Activated CD8-positive, alpha-beta memory T cell treated with anti-CD3 and anti-CD28 coated beads for 1 hour (primary cell): Measurements from ENCODE around the gene RUNX2.

Experiments
- DNase-seq, 2 donors: peaks; one replicate each; pipeline ENCODE4 v3.0.0-alpha.2; 2020; ENCODE audit warnings: low read depth in 1 of 2; ENCODE audit errors: extremely low read depth in 1 of 2

Gene RUNX2

DNA sequence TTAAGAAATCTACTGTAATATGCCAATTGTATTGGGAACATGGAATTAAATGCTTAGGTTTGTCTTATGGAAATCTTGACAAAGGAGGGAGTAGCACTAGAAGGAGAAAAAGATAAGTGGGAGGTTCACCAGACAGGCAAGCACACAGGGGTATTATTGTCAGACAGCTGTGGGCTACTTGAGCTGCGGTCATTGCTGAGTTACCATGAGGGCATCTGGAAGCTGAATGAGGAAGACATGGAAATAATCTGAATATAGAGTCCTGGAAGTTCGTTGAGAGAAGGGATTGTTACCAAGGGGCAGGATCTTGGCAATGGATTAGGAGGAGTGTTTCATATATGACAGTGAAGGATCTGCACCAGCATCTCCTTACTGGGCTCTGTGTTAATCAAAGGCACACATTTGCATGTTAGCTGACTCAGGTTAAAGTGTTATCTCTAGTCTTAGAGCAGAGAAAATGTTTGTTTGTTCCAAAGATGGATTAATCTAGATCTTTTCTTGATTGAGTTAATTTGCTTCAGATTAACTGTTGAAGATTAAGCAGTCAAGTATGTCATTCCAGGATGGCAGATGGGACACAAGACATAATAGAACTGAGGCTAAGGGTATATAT lies 102.6 kb downstream of the RUNX2 start:
- no peak for DNase-seq

DNA sequence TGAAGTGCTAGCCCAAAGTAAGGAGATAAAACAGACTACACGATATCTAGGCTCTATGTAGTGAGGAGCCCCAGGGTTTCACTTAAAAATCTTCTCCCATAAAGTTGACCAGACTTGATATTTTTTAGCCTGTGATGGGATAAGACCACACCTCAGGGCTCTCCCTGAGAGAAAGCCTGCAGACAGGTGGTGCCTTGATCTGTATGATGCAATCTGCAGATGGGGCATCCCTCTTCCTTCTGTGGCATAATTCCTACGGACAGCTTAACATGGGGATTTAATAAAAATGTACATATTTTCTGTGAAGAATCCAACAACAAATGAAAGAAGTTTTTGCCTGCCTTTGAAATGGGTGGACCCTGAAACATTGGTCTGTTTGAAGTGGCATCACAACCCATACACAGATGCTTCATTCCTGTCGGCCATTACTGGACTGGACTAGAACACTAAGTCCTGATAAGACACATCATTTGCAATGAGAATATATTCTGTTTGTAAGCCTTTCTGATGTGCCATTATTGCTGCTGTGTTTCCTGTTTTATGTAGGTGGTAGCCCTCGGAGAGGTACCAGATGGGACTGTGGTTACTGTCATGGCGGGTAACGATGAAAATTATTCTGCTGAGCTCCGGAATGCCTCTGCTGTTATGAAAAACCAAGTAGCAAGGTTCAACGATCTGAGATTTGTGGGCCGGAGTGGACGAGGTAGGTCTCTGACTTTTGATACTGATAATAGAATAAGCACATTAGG lies 103.4 kb downstream of the RUNX2 start:
- no peak for DNase-seq

DNA sequence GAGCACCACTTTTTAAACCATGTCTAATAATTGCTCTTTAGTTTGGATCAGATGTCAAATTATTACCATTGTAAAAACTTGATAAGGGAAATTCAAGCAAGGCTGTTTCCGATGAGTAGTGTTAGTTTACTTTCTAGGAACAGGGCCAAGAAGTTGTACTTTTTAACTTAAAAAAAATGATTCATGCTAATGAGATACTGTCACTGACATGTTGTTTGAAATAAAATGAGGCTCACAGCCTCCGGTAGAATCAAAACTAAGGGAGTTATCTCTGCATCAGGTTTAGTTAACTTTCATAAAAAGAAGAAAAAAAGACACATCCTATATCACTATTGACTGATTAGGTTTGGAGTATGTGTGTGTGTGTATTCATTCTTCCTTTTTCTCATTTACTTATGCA lies 104.8 kb downstream of the RUNX2 start:
- DNase-seq, result no peak

DNA sequence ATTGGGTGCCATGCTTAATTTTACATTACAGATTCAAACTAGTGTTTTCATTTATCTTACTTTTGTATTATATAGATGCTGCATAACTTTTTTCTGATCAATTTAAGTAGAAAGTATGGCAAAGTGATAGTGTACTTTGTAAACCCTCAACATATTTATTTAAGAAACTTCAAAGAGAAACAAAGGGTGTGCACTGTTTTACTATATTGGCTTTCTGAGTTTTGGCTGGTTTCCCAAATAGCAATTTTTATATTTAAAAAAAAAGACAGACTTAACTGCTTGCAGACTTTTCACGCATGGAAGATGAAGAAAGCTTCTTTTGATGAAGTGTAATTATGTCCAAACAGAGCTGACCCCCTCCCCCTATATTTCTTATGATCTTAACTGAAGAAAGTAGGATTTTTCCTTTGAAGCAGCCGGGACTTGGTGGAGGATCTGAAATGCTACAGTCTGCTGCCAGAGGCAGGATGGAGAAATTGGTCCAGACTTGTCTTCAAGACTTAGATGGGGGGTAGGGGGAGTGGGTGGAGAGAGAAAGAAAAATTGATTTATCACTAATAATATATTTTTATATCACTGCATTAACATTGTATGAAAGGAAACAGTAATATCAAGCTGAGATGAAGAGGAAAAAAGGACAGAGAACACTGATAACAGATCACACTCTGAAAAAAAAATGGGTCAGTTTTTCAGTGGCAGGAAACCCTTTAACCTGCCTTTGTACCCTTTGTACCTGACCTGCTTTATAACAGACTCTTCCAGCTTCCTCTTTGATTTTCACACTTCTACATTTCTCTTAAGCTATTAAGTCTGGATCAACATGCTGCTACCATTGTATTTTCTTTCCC lies 105.6 kb downstream of the RUNX2 start:
- DNase-seq, result no peak

DNA sequence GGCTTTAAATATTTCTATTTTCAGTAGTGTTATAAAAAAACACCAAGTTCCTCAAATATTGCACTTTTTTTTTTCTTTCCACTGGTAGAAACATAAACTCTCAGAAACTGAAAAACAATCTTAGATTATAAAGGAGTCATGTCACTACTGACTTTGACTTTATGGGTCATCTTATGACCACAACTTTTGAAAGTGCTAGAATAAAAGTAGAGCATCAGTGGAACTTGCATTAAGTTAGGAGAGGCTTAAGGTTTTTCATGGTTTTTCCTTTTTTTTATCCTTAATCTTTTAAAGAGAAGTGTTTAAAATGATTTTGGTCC lies 106.2 kb downstream of the RUNX2 start:
- no peak for DNase-seq

GRCh38 chr6:45436544-45437438 lies 108.7 kb downstream of the RUNX2 start:
- no peak for DNase-seq

DNA sequence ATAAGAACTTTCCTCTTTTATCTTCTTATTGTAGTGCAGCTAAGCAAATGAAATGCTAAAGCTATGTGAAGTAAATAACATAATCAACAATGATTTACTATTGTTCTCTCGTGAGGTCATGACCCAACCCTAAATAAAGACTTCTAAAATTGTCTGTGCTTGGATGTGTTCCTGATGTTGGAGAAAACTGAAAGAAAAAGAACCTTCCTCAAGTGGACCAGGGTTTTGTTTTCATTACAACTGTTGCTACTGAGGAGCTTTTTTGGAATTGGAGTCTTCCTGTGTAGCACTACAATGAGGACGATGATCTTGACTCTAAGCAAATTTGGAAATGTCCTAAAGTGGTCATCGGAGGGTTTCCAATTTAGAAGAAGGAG lies 109.3 kb downstream of the RUNX2 start:
- no peak for DNase-seq

DNA sequence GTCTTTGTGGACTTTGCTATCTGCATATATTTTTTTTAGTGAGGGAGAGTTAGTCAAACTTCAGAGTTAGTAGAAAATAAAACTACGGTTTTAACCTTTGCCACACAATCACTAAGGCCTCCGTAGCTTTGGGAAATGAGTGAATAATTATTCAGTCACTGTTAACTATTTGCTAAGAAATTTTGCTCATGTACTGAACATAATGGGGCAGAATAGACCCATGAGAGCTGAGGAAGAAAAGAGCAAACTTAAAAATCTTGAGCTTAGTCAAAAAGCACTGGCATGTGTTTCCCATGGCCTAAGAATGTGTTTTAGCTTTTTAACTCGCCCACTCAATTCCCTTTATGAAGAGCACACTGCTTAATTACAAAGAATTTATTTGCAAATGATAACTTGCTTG lies 110.0 kb downstream of the RUNX2 start:
- DNase-seq, result no peak

GRCh38 chr6:45438849-45439406 lies 110.8 kb downstream of the RUNX2 start:
- no peak for DNase-seq

DNA sequence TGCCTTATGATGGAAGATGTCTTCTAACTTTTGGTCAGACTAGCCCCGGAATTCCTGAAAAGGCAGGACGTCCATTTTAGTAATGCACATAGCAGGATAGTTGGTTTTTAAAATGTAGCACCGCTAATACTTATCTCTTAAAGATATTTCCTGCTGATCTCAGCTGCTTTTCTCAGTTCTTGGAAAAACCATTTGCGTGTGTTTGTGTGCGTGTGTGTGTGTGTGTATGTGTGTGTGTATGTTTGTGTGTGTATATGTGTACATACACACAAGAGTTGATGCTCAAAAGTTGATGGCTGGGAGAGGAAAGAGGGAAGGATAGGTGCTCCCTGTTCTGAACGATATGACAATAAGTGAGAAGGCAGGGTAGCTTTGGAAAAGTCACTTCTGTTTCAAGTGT lies 111.3 kb downstream of the RUNX2 start:
- DNase-seq, result no peak

DNA sequence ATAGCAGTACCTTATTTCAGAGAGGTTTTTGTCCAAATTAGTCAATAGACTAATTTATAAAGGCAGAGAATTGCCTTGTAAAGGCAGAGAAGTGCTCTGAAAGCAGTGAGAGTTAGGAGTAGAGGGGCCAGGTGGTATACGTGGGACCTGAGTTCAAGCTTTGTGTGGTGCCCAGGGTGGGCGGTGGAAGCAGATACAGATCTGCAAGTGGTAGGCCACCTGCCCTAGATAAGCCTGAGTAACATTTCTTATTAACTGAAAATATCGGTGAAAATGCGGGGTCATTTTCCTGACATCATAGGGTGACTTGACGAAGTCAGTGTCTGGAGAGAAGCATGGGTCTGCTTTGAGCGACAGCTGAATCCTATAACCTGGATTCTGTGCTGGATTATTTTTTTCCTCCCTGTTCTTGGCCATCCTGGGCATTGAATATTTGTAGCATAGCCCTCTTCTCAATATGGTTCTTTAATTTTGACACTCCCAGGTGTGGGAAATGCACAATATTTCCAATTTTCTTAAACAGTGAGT lies 111.8 kb downstream of the RUNX2 start:
- no peak for DNase-seq

- DNase-seq, result no peak
Observed at GRCh38 chr6:45441851-45442453, 113.8 kb downstream of the RUNX2 start.

GRCh38 chr6:45442716-45443115 lies 114.6 kb downstream of the RUNX2 start:
- DNase-seq, result no peak

DNA sequence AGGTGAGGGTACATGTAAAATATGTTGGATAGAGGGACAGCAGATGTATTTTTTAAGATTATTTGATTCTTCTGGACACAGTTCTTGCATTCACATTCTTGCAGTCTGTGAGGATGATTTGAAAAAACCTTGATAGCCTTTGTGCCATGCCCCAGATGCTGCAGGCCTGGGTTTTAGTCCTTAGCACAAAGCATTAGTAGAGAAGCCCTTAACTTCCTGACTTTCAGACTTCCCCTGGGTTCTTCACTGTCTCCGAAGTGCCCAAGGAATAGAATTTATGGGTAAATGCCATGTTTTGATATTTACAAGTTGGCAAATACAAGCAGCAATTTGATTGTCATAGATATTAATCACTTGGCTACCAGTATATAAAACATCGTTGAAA lies 117.2 kb downstream of the RUNX2 start:
- no peak for DNase-seq

DNA sequence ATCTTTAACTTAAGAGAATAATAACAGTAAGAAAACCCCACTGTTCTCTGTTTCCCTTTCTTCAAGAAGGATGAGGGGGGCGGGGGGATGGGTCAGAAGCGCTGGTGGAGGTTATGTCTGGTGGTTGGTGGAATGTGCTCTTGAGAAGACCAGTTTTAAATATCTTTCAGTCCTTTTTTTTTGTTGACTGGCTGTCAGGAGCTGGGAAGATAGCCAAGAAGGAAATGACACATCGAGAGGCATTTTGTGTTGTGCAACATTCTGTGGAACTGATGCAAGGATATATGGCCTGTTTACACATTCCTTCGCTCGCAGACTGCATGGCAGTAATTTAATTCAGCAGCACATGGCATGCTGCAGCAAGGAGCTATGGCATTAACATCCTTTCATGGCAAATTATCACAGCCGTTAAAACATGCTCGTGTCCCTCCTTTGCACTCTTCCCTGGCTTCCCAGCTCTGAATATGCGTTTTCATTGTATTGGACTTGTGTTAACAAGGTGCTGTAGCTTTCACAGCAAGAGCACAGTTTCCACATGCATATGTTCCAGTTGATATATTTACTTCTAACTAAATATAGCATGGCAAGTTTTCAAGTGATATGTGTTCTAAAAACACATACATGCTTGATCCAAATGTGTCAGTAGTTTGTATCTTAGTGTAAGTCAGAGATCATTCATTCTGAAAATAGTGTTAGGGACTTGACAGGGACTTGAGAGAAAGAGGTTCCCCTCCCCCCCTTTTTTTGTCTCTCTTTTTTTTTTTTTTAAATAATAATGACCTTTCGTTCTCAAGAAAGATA lies 117.8 kb downstream of the RUNX2 start:
- DNase-seq, result no peak

DNA sequence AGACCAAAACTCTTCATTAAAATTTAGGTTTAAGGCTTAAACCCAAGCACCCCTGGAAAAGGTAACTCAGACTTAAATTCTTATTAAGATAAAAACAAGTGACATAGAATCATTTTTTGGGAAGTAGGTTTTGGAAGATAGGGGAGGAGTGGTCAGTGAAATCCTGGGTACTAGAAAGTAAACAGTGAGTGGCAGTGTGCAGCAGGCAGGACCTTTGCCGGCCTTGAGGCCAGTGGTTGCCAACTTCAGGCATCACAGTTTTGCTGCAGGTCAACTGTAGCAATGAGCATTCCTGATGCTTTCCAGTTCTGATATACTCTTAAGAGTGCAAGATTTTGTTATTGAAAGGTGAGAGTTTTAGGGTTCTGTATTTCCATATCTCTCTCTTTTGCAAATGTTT lies 118.9 kb downstream of the RUNX2 start:
- no peak for DNase-seq

DNA sequence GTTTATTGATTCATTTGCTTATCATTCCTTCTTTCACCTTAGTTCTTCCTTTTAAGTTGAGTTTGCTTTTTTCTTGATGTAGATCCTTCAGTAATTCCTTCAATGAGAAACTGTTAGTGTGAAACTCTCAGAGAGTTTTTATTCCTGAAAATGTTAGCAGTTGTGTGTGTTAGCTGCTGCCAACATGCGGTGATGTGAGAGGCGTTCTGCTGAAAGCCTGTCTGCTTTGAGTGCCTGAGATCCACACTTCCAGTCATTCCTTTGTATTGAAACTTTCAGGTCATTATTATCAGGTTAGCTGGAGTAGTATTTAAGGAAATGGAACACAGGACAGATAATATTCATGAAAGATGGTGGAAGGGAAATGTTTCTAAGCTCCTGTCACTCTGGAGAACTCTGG lies 119.6 kb downstream of the RUNX2 start:
- DNase-seq, result no peak

- no peak for DNase-seq
Observed at GRCh38 chr6:45448417-45449389, 120.6 kb downstream of the RUNX2 start.
